ENCODE results near the gene LCN2.

LCN2 gene

GRCh38 chr9:128162215-128163026, 13.2 kb downstream of the LCN2 start:
- TF ChIP-seq EZH2phosphoT487 (IDR thresholded peaks at IDR 0.05; ENCODE audit: borderline replicate concordance): no peak
- no peak for TF ChIP-seq CTCF (conservative IDR thresholded peaks at IDR 0.05; ENCODE audit: low read length)
- Histone ChIP-seq H3K9me3 (ENCODE audit: insufficient read depth, low read depth, low read length) (no peaks in the 10 kb centered on the region), H3K9ac (ENCODE audit: low read depth, low read length, poor library complexity, severe bottlenecking) (no peak overlapping the region), H3K36me3 (ENCODE audit: insufficient read depth, low read length) (peaks cover 37% of the 10 kb centered on the region; the same call in 1 of the 2 replicates), H3K9me2 (replicated peaks; ENCODE audit: low read depth, low read length) (no peaks in the 10 kb centered on the region), H3K27me3 (ENCODE audit: insufficient read depth, low read length, poor library complexity, severe bottlenecking) (no peaks in the 10 kb centered on the region), H3K4me3 (ENCODE audit: low read length, poor library complexity, severe bottlenecking) (no peak overlapping the region), H3K4me2 (ENCODE audit: low read depth, low read length, poor library complexity, severe bottlenecking) (peak overlapping the region; percentile 27), H3F3A (ENCODE audit: low read depth) (no peaks in the 10 kb centered on the region), H3K79me2 (ENCODE audit: insufficient read depth, low read length) (peaks cover 30% of the 10 kb centered on the region), H4K20me1 (ENCODE audit: insufficient read depth, low read length, poor library complexity, severe bottlenecking) (peaks cover 9% of the 10 kb centered on the region), H2AFZ (ENCODE audit: low read length) (no peak overlapping the region), H3K4me1 (ENCODE audit: insufficient read depth, low read length, poor library complexity, severe bottlenecking) (peaks cover 21% of the 10 kb centered on the region)

GRCh38 chr9:128163027-128163515, 13.8 kb downstream of the LCN2 start:
- H3K9ac ChIP-seq (ENCODE audit: low read depth, low read length, poor library complexity, severe bottlenecking): no peak overlapping the region

GRCh38 chr9:128163523-128164306, 14.5 kb downstream of the LCN2 start:
- no peak for TF ChIP-seq EZH2phosphoT487 (IDR thresholded peaks at IDR 0.05; ENCODE audit: borderline replicate concordance)
- TF ChIP-seq CTCF (conservative IDR thresholded peaks at IDR 0.05; ENCODE audit: low read length): no peak
- Histone ChIP-seq H3K79me2 (ENCODE audit: insufficient read depth, low read length) (peaks cover 30% of the 10 kb centered on the region), H3K9me3 (ENCODE audit: insufficient read depth, low read depth, low read length) (no peaks in the 10 kb centered on the region), H3K9ac (ENCODE audit: low read depth, low read length, poor library complexity, severe bottlenecking) (no peak overlapping the region), H3K36me3 (ENCODE audit: insufficient read depth, low read length) (peaks cover 47% of the 10 kb centered on the region; the same call in 1 of the 2 replicates), H3K4me3 (ENCODE audit: low read length, poor library complexity, severe bottlenecking) (no peak overlapping the region), H3K4me2 (ENCODE audit: low read depth, low read length, poor library complexity, severe bottlenecking) (no peak overlapping the region), H4K20me1 (ENCODE audit: insufficient read depth, low read length, poor library complexity, severe bottlenecking) (peaks cover 9% of the 10 kb centered on the region), H3K27me3 (ENCODE audit: insufficient read depth, low read length, poor library complexity, severe bottlenecking) (no peaks in the 10 kb centered on the region), H3K4me1 (ENCODE audit: insufficient read depth, low read length, poor library complexity, severe bottlenecking) (peaks cover 21% of the 10 kb centered on the region), H3F3A (ENCODE audit: low read depth) (no peaks in the 10 kb centered on the region), H3K9me2 (replicated peaks; ENCODE audit: low read depth, low read length) (no peaks in the 10 kb centered on the region), H2AFZ (ENCODE audit: low read length) (no peak overlapping the region)

More at GRCh38 chr9:128163027-128163515, 13.8 kb downstream of the LCN2 start:
- H3K9me2 ChIP-seq (replicated peaks; ENCODE audit: low read depth, low read length): no peaks in the 10 kb centered on the region
- H2AFZ ChIP-seq (ENCODE audit: low read length): no peak overlapping the region
- TF ChIP-seq EZH2phosphoT487 (IDR thresholded peaks at IDR 0.05; ENCODE audit: borderline replicate concordance): no peak
- TF ChIP-seq CTCF (conservative IDR thresholded peaks at IDR 0.05; ENCODE audit: low read length): no peak
- H3K4me3 ChIP-seq (ENCODE audit: low read length, poor library complexity, severe bottlenecking): no peak overlapping the region
- H3K9me3 ChIP-seq (ENCODE audit: insufficient read depth, low read depth, low read length): no peaks in the 10 kb centered on the region
- H3K4me2 ChIP-seq (ENCODE audit: low read depth, low read length, poor library complexity, severe bottlenecking): no peak overlapping the region
- H3K36me3 ChIP-seq (ENCODE audit: insufficient read depth, low read length): peaks cover 43% of the 10 kb centered on the region; the same call in 1 of the 2 replicates
- H3K4me1 ChIP-seq (ENCODE audit: insufficient read depth, low read length, poor library complexity, severe bottlenecking): peaks cover 21% of the 10 kb centered on the region
- no peaks in the 10 kb centered on the region for H3K27me3 ChIP-seq (ENCODE audit: insufficient read depth, low read length, poor library complexity, severe bottlenecking)
- H3F3A ChIP-seq (ENCODE audit: low read depth): no peaks in the 10 kb centered on the region
- H4K20me1 ChIP-seq (ENCODE audit: insufficient read depth, low read length, poor library complexity, severe bottlenecking): peaks cover 9% of the 10 kb centered on the region
- peaks cover 30% of the 10 kb centered on the region for H3K79me2 ChIP-seq (ENCODE audit: insufficient read depth, low read length)

Measured in Loucy (cell line).